GM18498 (cell line): ENCODE data around the gene THADA.

ENCODE experiments used
- ATAC-seq: cut with Tn5 transposase; IDR thresholded peaks from one replicate; pipeline ENCODE4 v1.9.1; 2021; ENCODE audit warnings: mild to moderate bottlenecking, moderate library complexity; ENCODE audit not compliant: unreplicated experiment

Gene THADA

DNA sequence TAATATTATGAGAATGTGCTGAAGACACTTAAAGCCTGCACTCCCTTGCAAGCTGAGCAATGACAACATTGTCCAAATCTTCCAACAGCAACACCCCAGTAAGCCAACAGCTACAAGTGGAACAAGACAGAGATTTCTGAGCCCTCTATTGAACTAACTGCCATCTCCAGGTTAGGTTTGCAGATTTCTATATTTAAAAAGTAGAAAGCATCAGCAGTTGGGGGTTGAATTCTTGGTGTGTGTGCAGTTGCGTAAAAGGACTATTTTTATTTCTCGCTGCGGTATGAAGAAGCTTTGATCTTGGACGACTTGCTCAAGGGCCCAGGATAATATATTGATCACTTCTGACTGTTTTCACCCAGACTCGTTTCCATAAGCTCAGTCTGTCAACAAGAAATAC lies 263.2 kb downstream of the THADA start:
- no peak for ATAC-seq

- ATAC-seq, result no peak
Observed at GRCh38 chr2:43331422-43331821, 264.4 kb downstream of the THADA start.

DNA sequence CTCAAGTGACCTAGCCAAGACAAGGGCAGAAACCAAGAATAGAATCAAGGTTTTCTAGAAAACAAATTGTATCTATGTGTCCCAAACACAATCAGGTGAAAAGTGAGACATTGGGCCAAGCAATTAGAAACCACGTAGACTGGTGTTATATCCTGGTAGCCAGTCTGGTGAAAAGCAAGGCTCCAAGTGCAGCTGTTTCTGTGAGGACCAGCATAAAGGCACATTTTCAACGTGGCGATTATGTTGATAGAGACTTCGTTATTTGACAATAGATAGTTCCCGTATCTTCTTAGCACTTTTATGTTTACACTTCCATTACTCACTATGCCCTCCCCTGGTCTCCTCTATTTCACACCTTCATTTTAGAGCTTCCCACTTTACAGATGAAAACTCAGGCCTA lies 266.2 kb downstream of the THADA start:
- no peak for ATAC-seq

DNA sequence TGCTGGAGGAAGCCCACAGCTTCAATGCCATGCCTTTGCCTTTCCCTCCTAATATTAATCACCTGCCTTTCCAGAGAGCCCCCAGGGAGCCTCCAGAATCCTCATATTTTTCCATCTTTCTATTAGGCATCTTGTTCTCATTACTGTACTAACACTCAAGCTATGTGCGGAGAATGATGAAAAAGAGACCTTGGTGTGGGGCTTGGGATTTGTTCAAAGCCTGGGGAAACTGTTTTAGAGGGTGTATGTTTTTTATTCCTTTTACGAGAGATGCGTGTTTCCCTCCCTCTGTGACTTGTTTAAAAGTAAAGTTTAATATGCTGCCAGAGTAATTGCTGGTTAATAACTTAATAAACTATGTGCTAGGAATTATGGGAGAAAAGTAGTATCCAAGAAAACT lies 267.0 kb downstream of the THADA start:
- no peak for ATAC-seq

- ATAC-seq, result no peak
Observed at GRCh38 chr2:43328133-43328532, 267.7 kb downstream of the THADA start.

DNA sequence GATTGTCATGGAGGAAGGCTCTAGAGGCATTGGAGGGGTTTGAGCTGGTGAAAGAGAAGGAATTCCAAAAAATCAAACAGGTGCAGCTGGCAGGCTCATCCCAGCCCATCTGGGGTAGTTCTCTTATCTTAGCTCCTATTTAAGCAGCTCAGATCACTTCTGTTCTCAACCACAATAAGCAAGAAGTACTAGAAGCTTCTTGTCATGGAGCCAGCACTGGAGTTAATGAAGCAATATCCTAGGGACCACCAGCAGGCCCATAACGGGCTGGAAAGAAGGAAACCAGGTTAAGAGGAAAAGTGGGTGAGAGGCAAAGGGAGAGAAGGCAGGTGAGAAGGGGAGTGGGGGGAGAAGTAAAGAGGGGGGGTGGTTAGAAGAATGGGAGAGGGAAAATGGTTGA lies 268.7 kb downstream of the THADA start:
- no peak for ATAC-seq

DNA sequence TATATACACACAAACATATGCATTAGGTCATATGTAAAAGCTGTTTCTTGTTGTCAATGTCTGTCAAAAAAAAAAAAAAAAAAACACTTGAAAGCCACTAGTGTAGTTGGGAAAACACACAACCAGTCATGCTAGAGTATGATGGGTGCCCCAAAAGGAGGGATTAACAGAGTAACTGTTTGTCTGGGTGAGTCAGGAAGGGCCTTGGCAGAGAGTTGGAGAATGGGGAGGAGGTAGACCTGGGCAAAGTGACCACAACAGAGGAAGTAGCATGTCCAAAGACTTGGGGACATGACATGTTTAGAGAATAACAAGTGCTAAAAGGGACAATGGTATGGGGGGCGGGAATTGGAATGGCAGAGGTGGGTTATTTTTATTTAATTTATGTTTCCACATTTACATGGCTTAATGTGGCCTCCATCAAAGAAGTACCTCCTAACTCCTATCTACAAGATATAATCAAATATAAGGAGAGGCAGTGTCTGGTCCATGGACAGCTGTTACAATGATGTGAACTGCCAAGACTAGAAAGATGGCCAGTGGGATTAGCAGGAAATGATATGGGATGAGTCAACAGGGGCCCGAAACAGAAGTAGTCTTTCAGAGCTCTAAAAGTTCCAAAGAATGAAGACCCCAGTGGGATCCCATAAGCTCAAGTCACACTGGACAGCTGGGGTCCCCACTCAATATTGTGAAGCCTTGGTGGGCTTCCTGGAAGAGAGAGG lies 269.6 kb downstream of the THADA start:
- no peak for ATAC-seq

- ATAC-seq, result no peak
Observed at GRCh38 chr2:43325107-43325811, 270.6 kb downstream of the THADA start.

GRCh38 chr2:43324259-43325106 lies 271.4 kb downstream of the THADA start:
- no peak for ATAC-seq

DNA sequence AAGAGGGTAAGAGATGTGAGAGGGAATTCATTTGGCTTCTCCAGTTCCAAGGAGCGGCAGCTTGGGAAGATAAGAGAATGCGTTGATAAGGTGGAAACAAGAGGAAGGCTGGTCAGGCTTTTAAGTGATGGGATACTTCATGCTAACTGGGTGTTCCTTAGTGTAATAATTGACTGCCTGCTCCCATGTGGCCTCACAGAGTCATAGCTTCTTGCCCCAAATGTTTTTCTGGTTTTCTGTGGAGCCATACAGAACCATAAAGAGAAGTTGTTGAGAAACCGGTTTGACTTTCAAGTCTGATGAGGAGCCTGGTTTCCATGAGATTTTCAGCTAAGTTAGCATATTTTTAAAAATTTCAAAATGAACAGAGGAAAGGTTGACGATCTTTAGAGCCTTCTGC lies 272.0 kb downstream of the THADA start:
- ATAC-seq, result no peak

GRCh38 chr2:43321446-43321845 lies 274.4 kb downstream of the THADA start:
- no peak for ATAC-seq

DNA sequence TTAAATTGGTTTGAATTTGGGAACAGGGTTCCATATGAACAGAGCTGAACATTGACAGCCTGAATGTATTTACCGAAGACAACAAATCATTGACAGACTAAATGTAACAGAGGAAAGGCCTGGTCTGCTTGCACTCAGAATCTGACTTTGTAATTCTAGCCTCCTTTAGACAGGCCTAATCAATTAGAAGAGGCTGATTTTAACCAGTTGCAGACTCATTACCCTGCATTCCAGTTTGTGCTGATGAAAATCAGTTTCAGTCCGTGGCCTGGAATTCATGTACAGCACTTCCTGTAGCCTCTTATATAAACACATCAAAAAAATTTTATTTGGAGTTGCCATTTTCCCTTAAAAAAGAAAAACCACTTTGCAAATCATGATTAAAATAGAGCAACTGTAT lies 276.3 kb downstream of the THADA start:
- ATAC-seq, result no peak

DNA sequence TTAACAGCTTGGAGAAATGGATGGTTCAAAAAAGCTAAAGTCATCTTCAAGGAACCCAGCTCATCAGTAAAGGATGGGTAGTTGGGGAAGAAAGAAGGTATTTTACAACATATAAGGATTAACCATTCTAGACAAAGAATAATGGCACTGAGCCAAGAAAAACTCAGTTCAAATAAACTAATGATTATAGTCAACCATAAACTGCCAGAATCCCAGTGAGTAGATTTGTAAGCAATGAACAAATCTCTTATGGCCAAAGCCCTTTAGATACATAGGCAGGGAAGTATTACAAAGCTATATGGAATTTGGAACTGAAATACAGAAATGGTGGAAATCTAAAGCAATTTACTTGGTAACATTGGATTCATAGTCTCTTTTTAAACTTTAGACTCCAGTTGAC lies 277.0 kb downstream of the THADA start:
- no peak for ATAC-seq

- no peak for ATAC-seq
Observed at GRCh38 chr2:43317680-43318079, 278.2 kb downstream of the THADA start.

DNA sequence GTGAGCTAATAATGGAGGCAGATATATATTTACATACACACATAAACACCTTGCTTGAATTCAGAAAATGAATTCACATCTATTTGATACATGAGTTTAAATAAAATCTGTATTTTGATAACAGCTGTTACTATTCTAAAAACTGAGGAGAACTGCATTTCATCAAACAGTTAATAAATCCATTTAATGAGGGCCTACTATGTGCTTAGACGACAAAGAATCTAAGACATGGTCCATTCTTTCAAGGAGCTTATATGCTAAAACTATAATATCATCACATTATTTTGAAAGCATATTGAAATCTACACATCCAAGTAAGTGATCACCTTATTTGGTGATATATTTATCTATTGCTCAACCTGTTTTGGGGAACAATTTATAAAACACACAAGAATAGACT lies 278.6 kb downstream of the THADA start:
- no peak for ATAC-seq

- no peak for ATAC-seq
Observed at GRCh38 chr2:43315482-43315881, 280.4 kb downstream of the THADA start.

- no peak for ATAC-seq
Observed at GRCh38 chr2:43314299-43314927, 281.4 kb downstream of the THADA start.

DNA sequence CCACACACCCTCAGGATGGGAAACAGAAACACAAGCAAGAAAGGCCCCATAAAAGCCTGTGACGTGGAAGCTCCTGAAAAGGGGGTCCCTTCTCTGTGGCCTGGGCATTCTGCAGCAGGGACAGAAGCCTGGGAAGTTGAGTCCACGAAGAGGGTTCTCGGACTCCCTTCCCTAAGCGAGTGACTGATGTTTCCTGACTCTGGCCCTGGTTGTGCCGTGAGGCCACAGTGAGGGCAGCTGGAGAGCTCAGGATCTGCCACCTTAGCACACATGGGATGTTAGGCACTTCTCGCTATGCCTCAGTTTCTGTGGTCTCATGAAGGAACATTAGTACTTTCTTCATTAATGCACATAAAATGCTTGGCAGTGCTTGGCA lies 282.2 kb downstream of the THADA start:
- ATAC-seq, result no peak

DNA sequence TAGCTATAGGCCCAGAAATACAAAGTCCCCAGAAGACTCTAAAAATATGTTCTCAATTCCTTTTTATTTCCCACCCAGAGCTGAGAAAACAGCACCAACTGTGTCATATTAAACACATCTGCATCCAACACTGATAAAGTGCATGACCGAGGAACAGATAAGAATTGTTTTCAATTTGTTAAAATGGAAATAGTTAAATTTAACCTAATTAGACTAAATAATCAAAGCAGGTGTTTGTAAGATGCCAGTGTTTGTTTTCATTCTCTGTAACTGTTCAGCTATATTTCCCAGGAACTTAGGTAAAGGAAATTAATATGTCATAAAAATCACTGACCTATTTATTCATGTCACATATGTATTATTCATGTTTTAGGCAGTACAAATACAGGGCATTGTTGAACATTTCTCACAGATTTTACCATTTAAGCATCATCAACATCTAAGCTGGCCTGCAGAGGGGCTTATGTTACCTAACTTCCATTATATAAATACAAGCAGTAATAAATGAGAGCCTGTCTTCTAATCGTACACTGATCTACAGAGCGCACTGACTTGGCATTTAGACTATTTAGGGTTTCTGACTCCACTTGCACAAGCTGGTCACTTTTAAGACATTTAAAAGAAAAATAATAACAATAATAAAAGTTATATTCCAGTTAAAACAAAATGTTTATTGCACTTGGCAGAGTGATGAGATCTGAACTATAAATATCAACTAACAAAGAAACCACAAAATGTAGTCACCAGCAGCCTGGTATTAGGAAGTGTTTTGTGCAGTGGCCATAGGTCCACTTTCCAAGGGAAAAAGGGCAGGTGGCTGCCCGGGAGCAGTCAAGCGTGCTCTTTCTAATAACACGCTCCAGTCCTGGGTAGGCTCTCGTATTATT lies 282.8 kb downstream of the THADA start:
- no peak for ATAC-seq

GRCh38 chr2:43311276-43311675 lies 284.6 kb downstream of the THADA start:
- no peak for ATAC-seq
